ENCODE measurements around the gene PHLDA3.

PHLDA3 gene

DNA sequence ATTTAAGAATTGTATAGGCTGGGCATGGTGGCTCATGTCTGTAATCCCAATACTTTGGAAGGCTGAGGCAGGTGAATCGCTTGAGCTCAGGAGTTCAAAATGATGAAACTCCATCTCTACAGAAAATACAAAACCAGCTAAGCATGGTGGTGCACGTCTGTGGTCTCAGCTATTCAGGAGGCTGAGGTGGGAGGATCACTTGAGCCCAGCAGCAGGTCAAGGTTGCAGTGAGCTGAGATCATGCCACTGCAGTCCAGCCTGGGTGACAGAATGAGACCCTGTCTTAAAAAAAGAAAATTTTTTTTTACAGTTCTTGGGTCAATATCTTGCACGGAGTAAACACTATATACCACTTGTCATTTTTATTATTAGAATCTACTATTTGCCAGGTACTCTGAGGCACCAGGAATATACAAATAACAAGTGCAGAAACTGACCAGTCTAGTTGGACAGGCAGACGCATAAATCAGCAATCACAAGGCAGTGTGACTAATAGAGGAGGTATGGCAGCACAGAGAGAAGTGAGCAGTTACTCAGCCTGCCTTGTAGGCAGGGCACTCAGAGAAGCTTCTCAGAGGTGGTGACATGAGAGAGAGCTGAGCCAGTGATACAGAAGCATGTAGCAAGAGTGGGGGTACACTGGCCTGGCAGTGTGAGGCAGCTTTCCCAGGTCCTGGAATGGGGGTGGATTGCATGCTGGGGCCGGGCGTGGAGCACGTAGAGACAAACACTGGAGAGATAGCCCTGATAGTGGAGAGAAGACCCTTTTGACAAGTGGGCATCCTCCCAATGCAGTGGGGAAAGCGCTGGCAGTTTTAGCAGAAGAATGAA, 8.0 kb downstream of the PHLDA3 start:
- no peak for DNase-seq

DNA sequence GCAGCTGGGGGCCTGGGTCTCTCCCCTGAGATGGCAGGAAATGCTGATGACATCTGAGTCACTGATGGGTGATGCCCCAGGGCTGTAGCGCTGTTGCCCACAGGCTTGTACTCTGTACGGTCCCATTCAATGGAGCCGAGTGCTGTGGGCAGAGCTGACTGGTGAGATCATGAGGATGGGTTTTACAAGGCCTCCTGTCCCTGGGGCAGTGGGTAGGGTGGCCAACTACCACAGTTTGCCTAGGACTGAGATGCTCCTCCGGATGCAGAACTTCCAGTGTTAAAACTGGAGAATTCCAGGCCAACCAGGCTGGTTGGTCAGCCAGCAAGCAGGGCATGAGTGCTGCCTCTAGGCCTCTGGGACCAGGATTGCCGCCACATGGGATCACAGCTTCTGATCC, 9.2 kb downstream of the PHLDA3 start:
- DNase-seq = no peak

DNA sequence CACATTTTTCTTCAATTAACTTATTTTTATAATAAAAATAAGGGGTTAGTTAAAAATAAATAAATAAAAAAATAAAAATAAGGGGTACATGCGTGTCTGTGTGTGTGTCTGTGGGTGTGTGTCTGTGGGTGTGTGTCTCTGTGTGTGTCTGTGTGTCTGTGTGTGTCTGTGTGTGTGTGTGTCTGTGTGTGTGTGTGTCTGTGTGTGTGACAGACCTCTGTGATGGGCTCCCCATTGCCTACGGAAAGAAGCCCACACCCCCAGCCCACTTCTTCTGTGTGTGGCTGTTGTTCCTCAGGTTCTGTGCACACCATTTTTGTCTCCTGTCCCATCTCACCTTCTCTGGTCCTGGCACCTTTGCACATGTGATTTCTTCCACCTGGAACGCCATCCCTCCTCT, 9.9 kb downstream of the PHLDA3 start:
- no peak for DNase-seq

DNA sequence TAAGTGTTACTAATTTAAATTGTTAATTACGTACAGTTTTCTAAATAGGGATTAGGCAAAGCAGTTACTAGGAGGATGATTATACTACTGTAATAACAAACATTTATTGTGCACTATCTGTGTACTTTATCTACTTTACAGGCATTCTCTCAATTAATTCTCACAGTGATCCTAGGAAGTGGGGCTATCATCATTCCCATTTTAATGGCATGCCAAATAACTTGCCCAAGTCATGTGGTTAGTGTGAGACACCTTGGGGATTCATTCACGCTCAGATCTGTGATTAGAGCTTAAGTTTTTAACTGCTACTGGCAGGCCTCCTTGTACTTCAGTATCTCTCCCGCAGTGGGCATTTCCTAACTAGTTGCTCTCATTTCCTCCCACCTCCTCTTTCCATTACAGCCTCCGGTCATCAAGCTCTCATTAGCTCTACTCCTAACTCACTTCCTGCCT, 11.5 kb downstream of the PHLDA3 start:
- DNase-seq = no peak

DNA sequence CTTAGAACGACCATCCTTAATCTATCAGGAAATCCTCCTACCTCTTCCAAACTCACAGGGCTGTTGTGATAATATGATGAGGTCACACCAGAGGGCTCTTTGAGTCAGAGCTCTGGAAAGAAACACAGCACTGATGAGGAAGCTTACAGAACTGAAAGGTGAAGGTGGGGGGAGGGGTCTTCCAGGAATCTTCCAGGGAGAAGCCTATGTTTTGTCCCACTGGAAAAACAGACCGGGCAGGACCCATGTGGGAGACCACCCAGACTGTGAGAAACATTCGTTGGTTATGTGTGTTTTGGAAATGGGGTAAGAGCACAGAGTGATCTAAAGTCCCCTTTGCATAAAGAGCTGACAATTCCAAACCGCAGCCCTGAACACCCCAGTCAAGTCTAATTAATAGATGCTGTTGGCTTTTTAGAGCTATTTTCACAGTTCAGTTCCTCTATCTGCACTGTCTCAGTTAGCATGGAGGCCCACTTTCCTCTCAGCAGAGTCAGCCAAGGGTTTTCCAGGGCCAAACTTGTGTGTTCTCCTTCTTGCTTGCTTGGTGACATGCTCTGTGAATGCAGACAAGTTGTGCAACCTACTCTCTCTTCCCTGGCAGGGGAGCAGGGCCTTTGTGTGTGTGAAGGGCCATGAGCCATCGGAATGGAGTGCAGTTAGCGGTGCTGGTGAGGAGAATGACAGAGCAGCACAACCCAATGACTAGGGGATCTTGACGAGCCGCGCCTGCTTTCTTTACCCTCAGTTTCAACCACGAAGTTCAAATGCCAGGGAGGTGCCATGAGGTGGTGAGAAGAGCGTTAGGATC, 12.3 kb downstream of the PHLDA3 start:
- no peak for DNase-seq

DNA sequence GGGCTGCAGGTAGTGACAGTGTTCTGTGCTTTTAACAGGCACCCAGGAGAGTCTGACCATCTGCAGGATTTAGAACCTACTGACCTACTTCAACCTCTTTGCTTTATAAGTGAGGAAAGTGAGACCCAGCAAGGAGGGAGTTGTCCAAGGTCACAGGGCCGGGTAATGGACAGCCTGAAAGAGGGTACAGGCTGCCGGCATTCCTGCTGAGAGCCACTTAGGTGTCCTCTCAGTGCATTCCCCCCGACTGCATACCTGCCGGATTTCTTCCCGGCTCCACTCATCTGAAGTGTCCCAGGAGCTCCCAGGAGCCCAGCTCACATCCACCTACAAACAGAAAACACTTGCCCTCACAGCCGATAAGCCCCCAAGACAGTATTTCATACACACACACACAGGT, 13.9 kb downstream of the PHLDA3 start:
- no peak for DNase-seq

DNA sequence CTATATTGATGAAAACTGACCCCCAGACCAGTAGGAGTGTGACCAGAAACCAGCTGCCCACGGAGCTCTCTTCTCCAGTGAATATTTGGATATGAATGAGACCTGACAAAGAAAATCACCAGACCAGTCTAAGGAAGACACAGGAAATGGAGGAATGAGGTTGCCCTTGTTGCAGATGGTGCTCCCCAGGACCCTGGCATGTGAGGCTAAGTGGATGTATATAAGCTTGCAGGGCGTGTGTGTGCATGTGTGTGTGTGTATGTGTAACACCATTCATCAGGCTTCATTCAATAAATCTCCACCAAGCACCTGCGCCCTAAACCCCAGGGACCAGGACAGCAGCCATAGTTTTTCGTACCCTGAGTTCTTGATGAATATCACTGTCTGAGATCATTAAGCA, 14.4 kb downstream of the PHLDA3 start:
- no peak for DNase-seq

DNA sequence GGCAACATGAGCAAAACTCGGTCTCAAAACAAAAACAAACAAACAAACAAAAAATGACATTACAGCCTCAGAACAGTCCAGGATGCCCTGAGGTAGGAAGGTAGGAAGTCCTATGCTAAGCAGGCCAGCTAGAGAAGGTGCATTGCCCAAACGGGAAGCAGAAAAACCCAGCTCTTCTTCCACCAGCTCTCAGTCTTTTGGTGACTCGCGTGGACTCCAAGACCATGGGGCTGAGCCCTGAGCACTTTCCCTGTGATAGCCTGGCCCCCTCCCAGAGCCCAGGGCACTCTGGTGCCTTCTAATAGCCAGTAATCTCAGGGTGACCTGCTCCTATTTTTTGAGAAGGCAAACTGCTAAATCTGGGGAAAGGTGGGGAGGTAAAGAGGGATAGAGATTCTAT, 16.1 kb downstream of the PHLDA3 start:
- DNase-seq = no peak

DNA sequence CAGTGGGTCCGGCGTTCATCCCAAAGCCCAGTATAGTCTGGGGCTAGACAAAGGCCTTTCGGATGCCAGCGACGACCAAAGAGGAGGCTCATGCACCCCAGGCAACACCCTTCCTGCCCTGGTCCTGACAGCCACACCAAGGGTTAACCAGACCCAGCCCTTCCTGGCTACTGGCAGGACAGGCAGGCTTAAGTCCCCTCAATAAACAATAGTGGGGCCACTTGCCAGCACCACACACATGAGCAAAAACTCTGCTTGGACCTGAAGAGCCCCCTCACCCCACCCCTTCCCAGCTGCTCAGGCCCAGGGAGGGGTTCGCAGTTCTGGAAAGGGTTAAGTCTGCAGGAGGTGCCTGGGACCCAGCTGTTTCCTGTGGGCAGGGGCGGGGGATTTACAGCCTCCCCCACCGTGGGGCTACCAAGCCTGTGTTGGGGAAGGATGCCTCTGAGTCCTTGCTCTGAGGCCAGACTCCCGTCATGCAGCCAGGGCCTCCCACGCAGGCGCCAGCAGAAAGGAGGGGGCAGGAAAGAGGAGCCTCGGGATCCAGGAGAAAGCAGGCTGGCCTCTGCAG, 18.2 kb downstream of the PHLDA3 start:
- no peak for DNase-seq

DNA sequence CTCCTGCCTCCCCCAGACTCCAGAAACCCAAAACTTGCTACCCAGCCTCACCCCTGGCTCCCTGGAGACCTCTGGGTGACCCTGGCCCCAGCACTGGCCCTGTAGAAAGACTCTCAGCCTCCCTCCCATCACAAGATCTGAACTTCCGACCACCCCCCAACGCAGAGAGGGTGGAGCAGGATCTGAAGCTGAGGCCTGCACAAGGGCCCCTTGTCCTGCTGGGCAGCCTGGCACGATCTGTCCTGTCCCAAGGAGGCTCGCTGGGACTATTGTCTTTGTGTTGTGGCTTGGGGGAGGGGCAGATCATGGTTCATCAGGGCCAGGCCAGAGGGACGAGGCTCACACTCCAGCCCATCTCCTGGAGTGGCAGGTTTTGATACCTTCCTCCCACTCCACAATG, 20.0 kb downstream of the PHLDA3 start:
- DNase-seq = no peak

DNA sequence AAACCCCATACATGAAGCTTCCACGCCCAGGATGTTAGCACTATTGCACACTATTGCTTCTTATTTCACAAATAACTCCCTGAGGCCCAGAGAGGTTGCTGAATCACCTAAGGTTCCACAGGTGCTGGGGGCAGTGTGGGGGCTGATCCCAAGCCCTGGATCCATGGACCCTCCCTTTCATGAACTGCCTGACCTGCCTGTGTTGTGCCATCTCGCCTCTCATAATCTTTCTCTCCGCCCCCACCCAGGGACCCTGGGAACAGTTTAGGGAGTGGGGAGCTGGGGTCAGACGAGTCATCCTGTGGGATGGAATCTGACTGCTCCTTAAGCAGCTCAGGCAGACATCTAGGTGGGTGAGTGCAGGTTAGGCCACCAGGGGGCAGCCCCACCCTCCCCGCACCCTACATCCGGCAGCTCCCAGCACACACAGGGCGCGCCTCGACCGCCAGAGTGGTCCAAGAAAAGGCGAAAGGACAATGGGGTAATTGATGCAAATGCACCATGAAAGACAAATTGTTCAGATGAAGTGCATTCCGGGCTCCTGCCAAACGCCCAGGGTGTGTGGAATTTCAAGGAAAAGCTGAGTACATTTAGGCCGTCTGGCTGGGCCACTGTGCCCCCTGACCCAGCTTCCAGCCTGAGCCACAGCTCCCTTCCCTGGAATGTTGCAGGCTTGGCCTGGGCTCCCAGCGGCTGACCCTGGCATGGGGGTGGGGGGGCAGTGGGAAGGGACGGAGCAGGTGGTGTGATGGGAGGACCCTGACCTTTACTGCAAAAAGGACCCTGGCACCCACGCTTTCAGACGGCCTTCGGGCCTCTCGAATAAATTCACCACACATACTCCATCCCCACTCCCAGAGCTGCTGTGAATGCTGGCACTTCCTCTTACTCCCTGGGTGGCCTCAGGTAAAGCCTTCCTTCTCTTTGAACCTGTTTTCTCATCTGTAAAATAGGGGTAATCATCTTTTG, 20.8 kb downstream of the PHLDA3 start:
- peak; percentile 46 for DNase-seq

DNA sequence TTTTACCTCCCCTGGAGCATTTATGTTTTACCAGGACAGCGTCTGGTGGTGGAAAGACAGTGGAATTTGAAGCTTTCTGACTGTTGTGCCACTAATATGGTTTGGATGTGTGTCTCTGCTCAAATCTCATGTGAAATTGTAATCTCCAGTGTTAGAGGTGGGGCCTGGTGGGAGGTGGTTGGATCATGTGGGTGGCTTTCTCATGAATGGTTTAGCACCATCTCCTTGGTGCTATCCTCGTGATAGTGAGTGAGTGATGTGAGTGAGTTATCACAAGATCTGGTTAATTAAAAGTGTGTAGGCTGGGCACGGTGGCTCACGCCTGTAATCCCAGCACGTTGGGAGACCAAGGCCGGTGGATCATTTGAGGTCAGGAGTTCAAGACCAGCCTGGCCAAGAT, 23.7 kb downstream of the PHLDA3 start:
- no peak for DNase-seq

DNA sequence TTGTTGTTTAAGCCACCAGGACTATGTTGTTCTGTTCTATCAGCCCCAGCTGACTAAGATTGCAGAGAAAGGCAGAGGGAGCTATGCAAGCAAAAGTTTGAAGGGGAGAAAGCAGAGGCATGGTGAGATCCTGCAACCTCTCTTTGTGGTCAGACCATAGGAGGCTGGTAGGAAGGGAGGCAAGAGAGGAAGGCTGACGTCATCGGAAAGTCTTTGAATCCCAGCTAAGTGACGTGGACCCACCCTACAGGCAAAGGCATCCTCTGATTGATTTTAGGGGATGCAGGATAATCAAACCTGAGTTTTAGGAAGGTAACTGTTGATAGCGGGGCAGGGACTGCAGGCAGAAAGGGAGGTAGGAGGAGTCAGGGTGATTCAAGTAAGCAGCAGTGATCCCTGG, 24.2 kb downstream of the PHLDA3 start:
- DNase-seq = no peak

DNA sequence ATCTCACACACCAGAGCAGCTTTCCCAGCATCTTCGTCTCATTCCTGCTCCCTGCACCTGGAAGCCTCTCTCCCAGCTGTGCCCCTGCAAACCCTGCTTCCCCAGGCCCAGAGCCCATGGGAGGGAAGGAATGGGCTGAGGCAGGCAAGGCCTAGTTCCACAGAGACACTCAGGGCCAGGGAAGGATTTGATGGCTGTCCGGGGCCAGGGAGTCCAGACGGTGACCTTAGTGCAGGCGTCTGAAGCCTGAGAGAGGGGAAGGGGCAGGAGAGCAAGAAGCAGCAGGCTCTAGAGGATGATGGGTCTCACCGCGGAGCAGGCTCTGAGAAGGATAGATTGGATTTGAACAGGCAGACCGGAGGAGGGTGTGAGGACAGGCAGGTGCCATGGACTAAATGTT, 25.2 kb downstream of the PHLDA3 start:
- DNase-seq = no peak

DNA sequence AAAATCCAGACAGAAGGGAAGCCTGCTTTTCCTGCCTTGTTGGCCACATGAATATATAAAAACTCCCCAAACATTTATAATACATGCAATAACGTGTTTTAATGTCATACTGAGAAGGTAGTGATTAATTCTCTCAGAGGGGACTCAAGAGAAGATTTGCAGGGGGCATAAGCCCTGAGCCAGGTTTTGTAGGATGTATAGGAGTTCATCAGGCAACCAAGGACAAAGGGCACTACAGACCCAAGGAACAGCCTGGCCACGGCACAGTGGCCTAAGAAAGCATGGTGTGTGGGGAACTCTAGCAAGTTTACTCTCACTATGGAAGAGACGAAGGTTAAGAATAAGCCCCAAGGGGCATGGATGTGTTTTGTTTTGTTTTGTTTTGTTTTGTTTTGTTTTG, 32.0 kb downstream of the PHLDA3 start:
- DNase-seq = no peak

DNA sequence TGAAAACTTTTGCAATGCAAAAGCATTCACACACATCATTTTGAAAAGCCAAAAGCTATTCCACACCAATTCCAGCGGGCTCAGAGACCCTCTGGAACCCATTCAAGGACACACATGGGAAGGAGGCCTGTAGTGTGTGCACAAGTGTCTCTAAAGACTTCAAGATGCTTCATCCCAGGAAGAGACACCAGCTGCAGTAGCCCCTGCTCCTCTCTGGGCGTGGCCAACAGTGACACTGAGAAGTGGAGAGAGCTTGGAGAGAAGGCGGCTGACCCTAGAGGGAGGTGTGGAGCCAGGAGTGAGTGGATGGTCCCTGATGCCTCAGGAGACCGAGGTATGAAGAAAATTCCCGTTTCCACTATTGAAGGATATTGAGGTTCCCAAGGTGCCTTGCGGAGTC, 32.6 kb downstream of the PHLDA3 start:
- DNase-seq = no peak

DNA sequence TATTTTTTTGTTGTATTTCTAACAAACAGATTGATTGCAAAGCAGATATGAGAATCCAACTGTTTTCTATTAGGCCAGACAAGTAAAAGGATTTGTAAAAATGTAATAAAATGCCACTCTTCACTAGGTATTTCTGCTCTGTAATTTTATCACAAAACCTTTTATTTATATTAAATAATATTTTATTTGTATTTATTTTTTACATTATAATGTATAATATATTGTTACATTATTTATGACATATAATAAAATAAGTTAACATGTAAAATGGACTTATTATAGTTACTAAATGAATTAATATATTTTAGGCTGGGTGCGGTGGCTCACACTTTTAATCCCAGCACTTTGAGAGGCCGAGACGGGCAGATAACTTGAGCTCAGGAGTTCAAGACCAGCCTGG, 34.7 kb downstream of the PHLDA3 start:
- DNase-seq = no peak

DNA sequence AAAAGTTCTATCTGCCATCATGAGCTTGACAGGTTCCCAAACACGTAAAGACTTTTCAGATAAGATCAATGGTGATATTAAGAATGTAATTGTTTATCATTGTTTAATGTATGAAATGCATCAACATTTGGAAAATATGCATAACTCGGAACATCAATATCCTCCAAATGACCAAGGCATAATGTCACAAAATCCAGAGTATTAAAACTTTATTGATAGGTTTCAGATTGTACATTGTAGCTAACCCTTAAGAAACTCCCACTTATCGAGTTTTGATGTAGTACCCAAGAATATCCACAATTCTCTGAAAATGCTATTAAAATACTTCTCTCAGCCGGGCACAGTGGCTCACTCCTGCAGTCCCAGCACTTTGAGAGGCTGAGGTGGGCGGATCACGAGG, 35.4 kb downstream of the PHLDA3 start:
- DNase-seq = no peak

DNA sequence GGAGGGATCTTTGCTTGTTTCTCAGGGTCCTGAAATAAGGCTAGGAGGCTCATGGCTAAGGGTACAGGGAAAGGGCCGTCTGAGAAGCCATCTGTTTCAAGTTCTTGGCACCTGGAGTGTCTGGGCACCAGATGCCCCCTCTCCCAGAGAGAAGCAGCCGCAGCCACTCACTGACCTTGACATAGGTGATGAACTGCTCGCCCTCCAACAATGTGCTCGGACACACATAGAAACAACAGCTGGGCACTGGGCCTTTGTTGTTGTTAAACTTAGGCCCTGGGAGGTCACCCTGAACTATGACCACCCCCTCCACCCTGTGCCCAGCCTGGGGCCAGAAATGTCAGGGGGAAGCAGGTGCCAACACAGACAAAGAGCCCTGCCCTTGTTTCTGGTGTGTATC, 38.2 kb downstream of the PHLDA3 start:
- DNase-seq = no peak

DNA sequence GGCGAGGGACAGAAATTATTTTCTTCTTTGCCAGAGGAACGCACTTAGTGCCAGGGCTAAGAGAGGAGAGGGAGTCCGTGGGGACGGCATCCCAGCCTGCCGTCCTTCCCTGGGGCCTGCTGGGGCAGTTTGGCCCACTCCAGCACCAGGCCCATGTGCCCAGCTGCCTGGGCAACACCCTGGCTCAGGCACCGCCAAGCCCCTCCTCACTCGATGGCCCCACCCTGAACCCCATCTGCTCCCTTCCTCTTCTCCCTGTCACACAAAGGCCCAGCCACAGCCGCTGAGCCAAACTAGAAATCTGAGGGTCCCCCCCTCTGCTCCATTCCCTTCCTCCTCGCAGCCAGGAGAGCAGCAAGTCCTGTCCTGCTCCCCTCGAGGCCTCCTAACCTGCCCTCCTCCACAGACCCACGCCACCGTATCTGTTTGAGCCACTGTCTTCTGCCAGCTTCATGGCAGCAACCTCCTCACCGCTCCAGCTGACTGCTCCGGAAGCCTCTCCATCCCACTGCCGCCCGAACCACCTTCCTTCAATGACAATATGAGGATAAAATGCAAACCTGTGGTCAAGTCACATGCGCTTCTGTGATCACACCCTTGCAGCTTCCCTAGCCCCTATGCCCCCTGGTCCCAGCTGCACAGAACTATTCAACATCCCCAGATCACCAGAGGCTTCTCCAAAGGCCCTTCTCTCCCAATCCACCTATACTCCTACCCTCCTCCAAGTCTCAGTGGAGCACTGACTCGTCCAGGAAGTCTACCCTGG, 39.1 kb downstream of the PHLDA3 start:
- no peak for DNase-seq

DNA sequence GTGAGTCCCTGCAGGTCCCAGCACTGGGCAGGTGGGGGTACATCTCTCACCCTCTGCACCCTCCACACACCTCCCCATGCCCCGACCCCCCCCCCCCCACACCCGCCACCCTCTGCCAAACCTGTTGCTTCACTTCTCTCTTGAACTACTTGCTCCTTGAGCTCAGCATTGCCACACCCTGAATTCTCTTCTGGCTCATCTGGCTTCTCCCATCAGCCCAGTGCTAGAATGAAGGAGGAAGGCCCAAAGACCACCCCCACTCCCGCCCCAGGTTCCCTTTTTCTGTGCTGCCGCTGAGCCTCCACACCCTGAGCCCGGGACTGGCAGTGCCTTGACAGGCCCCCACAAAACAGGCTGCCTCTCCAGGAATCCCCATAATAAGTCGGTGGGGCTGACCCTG, 41.0 kb downstream of the PHLDA3 start:
- no peak for DNase-seq

All from NCI-H1092 (cell line).